ENCODE data around the gene MC1R.
"Not testable (repeated sequence)": the region's sequence is repeated elsewhere in the genome, so short reads cannot be mapped to it uniquely, and the experiment has no call there.

The MC1R gene

DNA sequence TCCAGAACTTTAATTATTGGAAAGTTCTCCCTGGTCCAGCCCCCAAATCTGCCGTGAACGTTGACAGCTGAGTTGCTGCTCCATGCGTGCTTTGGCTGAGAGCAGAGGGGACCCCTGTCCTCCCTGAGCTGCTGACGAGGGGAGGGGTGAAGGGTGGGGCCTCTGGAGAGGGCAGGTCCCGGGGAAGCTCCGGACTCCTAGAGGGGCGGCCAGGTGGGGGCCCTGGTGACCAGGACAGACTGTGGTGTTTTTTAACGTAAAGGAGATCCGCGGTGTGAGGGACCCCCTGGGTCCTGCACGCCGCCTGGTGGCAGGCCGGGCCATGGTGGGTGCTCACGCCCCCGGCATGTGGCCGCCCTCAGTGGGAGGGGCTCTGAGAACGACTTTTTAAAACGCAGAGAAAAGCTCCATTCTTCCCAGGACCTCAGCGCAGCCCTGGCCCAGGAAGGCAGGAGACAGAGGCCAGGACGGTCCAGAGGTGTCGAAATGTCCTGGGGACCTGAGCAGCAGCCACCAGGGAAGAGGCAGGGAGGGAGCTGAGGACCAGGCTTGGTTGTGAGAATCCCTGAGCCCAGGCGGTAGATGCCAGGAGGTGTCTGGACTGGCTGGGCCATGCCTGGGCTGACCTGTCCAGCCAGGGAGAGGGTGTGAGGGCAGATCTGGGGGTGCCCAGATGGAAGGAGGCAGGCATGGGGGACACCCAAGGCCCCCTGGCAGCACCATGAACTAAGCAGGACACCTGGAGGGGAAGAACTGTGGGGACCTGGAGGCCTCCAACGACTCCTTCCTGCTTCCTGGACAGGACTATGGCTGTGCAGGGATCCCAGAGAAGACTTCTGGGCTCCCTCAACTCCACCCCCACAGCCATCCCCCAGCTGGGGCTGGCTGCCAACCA is at the start of gene MC1R:
TSS of gene MC1R (plus strand) at position 410 of the 895 bp plus-strand sequence. CDS start at position 807, 397 bp downstream.
- peak; percentile 32 for DNase-seq (ENCODE audit: low read depth)

DNA sequence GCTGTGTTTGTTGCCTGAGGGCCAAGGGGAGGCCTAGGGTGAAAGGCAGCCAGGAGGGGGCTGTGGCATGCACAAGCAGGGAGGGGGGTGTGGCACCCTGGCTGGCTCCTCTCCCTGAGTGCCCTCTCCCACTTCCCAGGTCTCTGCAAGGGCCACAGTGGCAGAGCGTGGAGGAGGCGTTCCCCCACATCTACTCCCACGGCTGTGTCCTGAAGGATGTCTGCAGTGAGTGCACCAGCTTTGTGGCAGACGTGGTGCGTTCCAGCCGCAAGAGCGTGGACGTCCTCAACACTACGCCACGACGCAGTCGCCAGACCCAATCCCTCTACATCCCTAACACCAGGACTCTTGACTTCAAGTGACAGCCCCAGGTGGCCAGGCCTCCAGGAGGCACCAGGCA is 48.8 kb upstream of the MC1R start:
- no peak for DNase-seq (ENCODE audit: low read depth)

- DNase-seq (ENCODE audit: low read depth): no peak
Measured at GRCh38 chr16:89870440-89870839, 48.2 kb upstream of the MC1R start.

GRCh38 chr16:89871895-89872294 is 46.8 kb upstream of the MC1R start:
- no peak for DNase-seq (ENCODE audit: low read depth)

GRCh38 chr16:89873109-89873971 is 45.3 kb upstream of the MC1R start, which contains the start of gene TCF25:
TSS of gene TCF25 (plus strand) at chr16:89873592. CDS start at chr16:89873668, 76 bp downstream.
- DNase-seq (ENCODE audit: low read depth): peak; percentile 78

DNA sequence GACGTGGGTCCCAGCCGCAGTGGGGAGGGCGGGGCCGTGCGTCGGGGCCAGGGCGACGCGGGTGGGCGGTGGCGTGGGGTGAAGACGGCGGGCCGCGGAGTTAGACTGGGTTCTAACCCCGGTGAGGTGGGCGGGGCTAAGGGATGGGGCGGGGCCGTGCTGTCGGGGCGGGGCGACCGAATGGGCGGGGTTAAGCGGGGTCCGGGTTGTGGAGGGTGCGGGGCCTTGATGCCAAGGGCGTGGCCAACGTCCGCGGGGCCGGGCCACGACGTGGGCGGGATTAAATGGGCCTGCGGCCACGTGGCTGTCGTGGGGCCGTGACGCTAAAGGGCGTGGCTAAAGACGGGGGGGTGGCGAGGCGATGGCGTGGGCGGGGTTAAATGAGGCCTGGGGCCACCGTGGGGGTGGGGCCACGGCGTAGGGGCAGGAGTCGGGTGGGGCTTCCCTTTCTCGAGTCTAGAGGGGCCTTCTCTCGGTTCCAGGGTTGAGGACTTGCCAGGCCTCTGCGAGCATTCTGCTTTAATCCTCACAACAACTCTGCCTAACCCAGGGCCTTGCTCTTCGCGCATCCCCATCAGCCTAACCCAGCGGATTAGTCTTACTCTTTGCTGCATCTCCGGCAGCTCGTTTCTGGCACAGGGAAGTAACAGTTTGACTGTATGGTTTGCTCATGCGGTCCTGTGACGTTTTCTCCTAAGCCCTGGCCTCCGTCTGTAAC is 44.5 kb upstream of the MC1R start:
- DNase-seq (ENCODE audit: low read depth): peak; percentile 96

GRCh38 chr16:89879123-89879522 is 39.5 kb upstream of the MC1R start:
- not testable (repeated sequence) for DNase-seq (ENCODE audit: low read depth)

DNA sequence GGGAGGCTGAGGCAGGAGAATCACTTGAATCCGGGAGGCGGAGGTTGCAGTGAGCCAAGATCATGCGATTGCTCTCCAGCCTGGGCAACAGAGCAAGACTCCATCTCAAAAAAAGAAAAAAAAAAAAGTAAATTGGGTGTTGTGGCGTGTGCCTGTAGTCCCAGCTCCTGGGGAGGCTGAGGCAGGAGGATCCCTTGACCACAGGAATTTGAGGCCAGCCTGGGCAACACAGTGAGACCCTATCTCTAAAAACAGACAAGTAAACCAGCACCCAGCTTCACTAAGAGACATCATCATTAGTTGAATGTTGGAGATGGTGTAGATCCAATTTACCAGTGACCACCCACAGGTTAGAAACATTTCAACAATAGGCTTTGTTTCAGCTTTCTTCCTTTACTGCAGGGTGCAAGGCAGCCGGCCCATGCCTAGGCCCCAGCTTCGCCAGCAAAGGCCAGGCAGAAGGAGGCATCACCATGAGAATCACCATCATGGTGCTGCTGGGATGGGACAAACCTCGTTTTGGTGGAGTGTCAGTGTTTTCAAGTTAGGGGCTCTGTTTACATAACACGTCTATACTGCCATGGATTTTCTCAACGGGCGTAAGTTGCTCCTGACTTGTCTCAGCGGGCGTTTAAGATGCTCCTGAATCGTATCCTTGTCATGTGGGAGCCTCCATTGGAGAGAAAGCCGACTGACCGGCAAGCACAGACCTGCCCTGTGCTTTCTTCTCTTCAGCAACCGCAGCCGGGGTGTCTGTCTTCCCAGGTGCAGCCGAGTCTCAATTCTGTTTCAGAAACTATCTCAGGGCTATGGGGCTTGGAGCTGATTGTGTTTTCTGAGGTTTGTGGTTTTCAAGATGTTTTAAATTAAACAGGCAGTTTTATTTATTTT is 37.9 kb upstream of the MC1R start:
- no peak for DNase-seq (ENCODE audit: low read depth)

- DNase-seq (ENCODE audit: low read depth): no peak
Measured at GRCh38 chr16:89881368-89881730, 37.3 kb upstream of the MC1R start.

DNA sequence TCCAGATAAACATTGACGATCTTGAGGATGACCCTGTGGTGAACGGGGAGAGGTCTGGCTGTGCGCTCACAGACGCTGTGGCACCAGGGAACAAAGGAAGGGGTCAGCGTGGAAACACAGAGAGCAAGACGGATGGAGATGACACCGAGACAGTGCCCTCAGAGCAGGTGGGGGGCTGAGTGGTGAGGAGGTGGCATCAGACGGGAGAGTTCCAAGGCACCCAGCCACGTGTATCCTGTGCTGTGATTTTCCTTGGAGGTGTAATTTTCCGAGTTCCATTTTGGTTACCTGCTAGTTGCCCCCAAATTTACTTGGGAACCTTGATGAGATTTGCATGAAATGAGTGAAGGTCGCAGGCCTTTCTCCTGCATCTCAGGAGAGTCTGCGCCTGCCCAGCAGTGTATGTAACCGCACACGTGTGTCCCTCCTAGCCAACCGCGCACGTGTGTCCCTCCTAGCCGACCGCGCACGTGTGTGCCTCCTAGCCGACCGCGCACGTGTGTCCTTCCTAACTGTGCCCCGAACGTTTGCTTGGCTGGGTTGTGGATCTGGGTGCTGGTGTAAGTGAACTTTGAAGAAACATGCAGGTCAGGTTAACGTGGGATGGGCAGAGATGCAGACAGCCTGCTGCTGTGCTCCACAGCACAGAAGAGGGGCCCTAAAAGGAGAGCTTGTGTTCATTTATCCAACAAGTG is 35.2 kb upstream of the MC1R start:
- DNase-seq (ENCODE audit: low read depth): no peak

GRCh38 chr16:89884041-89884421 is 34.6 kb upstream of the MC1R start:
- no peak for DNase-seq (ENCODE audit: low read depth)

- no peak for DNase-seq (ENCODE audit: low read depth)
Measured at GRCh38 chr16:89887243-89887642, 31.4 kb upstream of the MC1R start.

- DNase-seq (ENCODE audit: low read depth): no peak
Measured at GRCh38 chr16:89890200-89890599, 28.5 kb upstream of the MC1R start.

- DNase-seq (ENCODE audit: low read depth): no peak
Measured at GRCh38 chr16:89890886-89891657, 27.6 kb upstream of the MC1R start.

GRCh38 chr16:89892055-89892630 is 26.5 kb upstream of the MC1R start:
- DNase-seq (ENCODE audit: low read depth): no peak

DNA sequence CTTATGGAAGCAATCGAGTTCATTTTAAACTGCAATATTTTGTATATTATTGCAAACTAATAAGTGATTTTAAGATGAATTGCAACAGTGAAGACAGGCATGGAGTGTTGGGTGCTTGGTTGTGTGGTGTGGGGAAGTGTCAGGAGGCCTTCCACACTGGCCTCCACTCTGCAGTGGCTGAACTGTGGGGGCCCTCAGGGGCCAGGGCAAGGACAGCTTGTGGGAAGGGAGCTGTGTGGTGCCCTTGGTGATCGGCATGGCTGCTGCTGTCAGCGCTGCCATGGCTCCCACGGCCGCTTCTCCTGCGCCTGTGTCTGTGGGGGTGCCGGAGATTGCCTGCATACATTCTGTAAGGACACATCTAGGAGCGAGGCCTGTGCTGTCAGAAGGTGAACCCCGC is 26.0 kb upstream of the MC1R start:
- no peak for DNase-seq (ENCODE audit: low read depth)

GRCh38 chr16:89893642-89894548 is 24.8 kb upstream of the MC1R start:
- DNase-seq (ENCODE audit: low read depth): no peak

DNA sequence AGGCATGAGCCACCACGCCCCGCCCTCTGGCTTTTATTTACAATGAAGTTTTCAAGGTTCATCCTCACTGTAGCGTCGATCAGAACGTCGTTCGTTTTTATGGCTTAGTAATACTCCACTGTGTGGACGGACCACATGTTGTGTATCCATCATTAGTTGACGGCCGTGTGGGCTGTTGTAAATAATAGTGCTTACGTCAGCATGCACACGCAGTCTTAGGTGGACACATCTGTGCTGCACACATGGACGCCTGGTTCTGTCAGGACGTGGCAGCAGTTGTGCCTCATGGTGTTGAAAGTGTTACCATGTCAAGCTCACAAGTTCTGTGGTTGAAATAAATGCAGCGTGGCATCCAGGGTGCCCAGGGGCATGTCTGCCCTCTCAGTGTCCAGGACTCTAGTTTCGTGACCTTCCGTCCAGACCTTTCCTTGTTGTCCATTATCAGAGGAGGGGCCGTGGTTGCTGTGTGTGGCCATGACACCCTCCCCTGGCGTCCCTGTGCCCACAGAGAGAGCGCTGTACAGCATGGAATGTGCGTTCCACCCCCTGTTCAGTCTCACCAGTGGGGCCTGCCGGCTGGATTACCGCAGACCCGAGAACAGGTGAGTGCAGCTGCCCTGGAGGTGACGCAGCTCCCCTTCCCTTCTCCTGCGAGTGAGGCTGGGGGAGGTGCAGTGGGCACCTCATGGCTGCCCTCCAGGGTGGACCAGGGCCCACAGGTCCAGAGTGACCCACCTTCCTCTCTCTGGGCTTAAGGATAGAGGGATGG is 23.0 kb upstream of the MC1R start:
- DNase-seq (ENCODE audit: low read depth): no peak

All from fibroblast of gingiva (primary cell).